Daoy (cell line): ENCODE results near the gene EBF3. TPM values are rescaled to one million over a fixed set of nuclear protein-coding genes. Genes with fewer than 3 reads are reported as not detected.

ENCODE experiments used
- DNase-seq: peaks from one replicate; pipeline ENCODE4 v3.0.0-alpha.2; 2015; ENCODE audit warnings: low read depth
- total RNA-seq: library from RNA; depleted of rRNA; stranded (reverse); fragments of >200 nt; shearing (Covaris generic); gene quantifications from 2 replicates; pipeline ENCODE4 v1.2.3, GENCODE V29; 2014

EBF3 gene
- total RNA-seq, 1 experiment from 2014 or later: 3.4 TPM

DNA sequence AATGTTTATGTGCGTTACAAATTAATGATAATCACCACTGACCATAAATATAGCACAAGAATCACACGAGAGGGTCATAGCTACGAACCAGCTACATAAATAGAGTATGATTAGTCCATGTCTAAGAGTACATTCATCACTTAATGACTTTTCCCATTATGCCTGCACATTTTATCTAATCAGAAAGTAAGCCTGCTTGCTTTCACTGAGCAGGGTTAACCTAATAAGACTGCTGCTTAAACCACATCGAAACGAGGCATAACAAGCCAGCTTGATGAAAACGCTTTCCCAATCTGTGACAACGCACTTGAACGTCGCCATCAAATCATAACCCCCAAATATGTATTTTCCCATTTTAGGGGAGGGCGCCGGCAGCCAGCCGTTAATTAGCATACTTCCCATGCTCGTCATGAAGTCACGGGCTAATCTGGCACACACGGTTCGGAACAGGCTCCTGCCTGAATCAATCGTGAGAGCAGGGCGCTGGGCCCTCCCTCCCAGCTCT lies 71.5 kb downstream of the EBF3 start:
- peak; percentile 45 for DNase-seq

DNA sequence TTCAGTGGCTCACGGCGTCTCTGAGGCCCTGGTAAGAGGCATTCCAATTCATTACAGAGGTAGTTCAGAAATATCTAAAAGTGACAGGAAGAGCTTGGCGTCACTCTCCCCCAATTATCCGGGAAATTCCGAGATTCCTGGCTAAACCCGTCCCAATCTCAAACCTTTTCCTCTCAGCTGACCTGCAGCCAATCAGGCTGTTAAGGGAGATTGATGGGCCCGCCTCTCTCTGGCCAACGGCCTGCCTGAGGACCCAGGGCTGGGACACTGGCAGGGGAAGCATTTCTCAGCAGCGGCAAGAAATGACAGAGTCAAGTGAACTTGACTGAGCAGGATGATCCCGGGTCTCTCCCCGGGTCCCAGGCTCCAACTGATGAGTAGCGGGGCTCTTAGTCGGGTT lies 72.3 kb downstream of the EBF3 start:
- peak; percentile 67 for DNase-seq

DNA sequence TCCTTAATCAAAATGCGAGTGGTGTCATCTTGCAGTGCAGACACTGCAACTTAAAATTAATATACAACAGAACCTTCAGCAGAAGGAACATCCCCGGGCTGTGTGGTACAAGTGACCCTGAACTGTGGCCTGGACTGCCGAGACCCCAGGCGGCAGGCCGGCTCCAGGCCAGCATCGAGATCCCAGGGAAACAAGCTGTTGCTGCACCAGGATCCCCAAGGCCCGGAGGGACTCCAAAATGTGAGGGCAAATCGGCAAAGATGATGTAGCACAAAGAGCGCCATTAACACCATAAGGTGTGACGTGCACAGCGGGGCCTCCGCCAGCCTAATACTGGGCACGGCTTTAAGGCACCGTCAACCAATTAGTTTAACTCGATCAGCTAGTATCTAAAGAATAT lies 73.9 kb downstream of the EBF3 start:
- DNase-seq: no peak

DNA sequence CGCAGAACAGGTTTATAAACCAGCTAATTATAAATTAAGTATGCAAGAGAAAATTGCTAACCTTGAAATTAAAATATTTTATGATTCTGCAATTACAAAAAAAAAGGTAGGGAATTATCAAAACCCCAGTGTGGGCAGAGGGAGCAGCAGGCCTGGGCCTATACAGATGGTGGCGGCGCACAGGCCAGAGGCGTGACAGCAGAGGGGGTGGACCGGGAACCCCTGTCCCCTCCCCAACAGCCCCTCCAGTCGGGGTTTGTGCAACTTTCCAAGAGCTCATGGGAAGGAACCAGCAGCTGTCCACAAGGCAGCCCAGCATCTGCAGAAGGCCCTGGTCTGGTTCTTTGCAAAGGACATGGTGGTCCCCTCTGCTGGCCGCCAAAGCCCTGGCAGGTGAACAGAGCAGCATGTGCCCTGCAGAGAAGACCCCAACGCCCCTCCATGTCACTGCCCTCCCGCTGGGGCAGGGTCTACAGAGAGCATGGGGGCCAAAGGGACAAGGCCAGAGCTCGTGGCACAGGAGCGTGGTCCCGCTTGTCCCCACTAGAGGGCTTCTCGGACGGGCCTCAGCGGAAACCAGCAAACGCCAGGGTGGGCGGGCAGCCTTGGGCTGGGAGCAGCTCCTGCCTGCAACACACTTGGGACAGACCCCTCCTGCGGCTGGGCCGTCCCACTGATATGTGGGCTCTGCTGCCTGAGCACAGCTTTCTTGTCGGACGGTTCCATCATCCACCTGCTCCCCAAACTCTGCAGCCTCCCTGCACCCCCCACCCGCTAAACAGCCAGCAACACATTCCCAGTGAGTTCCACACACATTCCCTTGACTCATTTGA lies 75.1 kb downstream of the EBF3 start:
- DNase-seq: peak; percentile 50

DNA sequence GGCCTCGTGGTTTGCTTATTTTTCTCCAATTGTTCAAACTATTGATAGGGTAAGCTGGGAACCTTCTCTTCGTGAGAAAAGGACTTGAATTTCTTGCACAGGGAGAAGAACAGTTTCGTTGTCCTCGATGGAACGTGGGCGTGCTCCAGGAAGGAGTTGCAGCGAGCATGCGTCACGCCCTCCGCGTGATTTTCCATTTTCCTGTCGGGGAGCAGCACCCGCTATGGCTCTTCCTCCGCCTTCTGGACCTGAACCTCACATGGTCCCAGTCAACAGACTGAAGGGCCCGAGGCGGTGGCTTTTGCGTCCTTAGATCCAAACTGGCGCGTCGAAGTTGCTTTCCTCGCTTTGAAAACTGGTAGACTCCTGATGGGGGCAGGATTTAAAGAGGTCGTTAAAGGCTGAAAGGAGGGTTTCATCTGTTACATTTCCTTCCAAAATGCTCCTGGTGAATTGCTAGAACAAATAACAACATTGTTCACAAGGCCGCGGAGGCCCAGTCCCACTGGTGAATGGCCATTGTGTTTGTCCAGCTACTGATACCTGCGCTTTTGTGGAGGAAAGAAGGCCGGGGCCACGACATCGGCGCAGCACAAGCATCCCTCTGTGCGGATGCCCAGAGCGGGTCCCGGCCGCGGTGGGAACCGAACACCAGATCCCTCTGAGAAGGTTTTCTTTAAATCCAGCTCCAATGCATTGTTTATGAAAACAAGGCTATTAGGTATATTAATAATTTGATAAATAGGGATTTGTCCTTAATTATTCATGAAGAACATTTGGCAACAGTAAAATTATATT lies 75.9 kb downstream of the EBF3 start:
- DNase-seq: no peak

DNA sequence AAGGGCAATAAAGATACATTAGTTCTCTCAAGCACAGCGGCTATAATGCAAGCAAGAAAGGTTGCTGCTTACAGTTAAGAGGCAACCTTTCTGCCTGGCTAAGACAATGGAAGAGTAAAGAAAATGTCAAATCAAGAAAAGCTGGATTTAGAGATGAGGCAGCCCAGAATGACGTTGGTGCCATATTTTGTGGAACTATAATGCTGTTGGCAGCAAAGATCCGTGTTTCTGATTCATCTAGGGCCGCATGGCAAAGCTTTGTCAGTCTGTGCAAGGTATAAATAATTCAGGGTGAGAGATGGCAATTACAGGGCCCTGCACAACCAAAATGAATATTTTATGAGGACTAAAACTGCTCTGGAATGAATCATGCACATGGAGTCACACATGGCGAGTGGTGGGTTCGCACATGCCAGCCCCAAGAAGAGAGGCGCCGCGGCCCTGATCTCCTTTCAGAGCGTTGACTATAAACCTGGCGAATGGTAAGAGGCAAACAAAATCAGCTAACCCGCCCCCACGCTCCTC lies 76.6 kb downstream of the EBF3 start:
- no peak for DNase-seq

DNA sequence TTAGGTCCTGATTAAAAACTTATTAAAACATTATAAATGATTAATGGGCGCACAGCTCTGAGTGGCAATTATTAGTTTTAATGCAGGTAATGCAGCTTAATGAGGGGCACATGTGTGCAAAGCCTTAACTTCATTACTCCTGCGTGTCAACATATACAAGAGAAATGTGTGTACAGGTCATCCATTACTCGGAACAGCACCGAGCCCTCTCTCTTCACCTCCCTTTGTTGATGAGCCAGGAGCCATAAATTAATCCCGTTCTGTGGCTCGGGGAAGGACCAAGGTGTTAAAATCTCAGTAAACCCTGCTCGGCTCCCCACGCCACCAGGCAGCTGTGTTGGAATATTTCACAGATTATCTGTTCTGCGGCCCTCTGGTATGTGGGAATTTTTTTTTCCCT lies 77.8 kb downstream of the EBF3 start:
- DNase-seq: no peak

DNA sequence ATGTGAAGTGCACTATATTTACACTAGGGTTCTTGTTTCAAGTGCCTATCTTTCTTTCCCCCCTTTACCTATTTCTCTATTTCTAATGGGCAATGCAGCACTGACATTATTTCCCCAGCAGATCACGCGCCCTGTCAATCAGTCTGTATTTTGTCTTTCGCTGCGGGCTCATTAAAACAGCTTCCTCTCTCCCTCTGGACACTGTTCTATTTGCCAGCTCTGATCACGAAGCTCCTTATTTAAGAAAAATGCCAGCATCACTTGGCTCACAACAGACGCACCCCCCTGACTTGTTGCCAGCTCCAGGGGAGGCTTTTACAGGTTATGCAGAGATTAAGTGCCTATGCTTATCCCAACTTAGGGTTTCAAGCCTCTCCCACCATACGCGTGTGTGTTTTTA lies 78.5 kb downstream of the EBF3 start:
- no peak for DNase-seq

DNA sequence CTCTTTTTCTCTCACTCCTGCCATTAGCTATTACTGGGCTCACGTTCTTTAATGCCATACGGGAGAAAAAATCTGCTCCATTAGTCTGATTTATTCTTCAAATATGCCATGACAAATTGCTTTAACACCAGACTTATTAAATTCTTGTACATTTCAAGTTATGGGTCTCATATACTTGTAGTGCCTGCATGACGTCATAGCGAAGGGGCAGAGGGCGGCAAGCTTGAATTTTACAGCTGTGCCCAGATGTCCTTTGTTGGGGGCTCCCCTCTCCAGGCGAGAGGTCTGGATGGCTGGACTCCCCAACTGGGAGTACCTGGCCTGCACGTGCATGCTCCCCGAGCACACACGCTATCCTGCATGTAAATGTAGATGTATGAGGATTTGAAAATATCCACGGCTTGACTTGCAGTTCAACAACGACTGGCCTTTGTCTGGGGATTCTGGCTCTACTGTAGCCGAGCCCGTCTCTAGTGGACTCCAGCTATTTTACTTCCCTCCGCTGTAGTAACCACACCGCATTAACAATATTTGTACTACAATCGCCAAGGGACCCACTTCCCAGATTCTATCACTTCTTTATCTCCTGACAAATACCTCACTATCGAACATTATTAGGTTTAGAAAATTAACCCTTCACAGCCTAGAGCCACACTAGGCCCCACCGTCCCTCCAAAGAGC lies 79.5 kb downstream of the EBF3 start:
- no peak for DNase-seq

DNA sequence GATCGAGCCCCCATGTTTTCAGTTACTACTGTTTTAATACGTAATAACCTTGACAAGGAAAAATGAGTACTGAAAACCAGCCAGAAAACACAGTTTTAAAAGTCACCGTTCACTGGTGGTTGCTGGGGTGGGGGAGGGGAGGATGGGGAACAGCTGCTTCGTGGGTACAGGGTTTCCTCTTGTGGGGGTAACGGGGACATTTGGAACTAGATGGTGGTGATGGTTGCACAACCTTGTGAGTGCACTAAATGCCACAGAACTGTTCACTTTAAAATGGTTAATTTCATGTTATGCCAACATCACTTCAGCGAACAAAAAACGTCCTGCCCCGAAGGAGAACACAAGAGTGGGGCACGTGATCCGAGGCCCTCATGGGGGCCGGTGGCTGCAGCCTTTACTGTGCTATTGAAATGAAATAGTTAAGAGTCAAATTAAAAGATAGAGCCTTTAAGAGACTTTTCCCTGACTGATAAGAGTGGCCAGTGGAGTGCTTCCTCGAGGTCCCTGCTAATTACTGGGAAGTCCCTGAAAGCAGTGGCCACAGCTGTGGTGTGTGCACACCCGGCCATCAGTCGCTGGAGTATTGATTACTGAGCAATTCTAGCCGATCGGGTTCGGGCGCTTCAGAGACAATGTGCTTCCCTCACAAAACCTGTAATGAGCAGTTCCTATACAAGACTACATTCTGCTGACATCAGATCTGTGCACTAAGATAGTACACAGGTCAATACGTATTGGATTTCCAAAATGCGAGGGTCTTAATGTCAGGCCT lies 80.3 kb downstream of the EBF3 start:
- no peak for DNase-seq

DNA sequence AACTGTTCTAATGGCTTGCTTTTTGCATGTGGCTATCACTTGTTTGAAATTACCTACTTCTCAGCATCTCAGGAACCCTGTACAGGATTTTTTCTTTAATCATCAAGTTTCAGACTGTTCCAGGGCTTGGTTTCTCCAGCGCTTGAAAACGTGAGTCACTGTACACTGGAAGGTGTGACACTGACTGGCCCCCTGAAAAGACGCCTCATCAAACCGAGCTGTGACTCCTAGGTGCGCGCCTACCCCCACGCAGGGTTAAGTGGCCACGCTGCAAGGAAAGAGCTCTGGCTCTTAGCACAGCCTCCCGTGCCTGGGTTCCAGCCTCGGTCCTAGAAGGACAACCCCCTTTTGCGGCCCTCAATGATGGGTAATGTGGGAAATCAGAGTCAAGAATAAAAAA lies 81.0 kb downstream of the EBF3 start:
- DNase-seq: no peak

DNA sequence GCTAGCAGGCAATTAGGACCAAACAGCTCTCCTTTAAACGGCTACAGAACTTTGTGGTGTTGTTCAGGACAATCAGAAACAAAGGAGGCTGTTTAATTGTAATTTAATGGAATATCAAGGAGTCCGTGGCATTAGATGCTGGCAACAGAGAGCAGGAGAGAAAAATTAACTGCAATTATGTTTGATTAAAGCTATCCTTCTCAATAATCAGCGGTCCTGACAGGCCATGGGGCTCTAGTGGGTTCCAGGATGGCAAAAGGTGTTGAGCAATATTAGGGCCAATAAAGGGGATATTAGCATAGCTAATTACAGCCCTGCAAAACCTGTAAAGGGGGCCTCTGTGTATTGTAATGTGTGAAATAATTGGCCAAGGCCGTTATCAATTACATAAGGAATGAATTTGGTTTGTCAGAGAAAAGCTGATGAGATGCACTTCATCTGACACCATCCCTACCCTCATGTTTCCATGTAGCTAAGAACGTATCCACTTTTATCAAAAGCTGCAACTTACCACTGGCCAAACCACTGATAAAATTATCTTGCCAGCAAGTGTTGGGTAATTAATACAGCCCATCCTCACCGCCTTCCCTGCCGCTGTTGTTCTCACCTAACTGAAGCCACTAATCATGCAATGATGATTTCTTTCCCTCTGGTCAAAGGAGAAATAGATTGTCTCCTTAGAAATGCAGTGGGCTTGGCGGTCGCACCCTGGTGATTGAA lies 81.6 kb downstream of the EBF3 start:
- no peak for DNase-seq

DNA sequence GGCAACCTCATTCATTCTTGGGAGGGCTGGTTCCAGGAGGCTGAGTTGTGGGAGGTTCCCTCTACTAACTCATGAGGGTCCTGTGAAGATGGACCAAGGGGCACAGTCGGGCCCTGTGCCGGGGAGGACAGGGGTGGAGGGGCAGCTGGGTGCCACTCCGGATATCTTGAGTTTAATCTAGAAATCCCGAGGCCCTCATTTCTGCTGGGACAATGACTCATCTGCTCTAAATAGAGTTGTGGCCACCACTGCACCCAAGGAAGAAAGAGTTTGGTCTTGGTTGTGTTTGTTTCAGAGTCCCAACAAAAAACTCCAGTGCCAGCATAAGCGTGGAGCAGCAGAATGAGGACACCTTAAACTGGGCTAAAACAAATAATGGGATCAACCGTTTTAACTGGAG lies 82.4 kb downstream of the EBF3 start:
- no peak for DNase-seq

DNA sequence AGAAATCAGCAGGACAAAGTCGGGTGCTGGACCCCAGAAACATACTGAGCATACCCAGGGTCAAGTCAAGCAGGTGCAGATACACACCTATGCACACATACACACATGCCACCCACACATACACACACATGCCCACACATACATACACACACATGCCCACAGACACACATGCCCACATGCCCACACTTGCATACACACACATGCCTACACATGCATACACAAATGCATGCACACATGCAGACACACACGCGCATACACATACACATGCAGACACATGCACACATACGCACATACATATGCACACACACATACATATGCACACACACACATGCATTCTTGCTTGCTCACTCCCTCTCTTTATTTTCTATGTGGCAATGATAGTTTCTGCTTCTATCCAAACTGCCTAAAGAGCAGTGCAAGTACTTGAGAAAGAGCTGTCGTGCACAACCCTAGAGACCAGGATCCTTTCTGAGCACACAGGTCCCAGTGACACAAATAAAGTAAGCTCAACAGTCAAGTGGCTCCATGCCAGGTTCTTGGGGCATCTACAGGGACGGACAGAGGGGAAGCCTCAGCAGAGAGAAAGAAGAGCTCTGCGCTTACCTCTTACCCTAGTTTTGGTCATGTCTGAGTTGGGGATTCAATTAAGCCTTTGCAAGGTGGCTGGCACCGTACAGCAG lies 83.7 kb downstream of the EBF3 start:
- DNase-seq: no peak

DNA sequence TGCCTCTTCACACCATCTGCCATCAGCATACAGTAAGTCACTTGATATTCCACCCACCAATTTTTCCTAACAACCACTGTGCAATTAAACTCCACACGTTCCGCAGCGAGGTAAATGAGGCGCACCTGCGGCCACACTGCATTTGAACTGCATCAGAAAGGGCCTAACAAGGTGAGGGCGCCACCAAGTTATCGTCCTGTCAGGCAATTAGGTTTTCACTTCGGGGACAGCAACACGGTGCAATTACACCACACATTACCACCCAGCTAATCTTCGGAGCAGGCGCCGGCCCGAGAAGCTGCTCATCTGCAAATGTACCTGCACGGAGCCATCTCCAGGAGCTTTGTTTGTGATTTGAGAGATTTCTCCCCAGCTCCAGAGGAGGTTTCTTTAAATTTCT lies 84.4 kb downstream of the EBF3 start:
- DNase-seq: no peak

DNA sequence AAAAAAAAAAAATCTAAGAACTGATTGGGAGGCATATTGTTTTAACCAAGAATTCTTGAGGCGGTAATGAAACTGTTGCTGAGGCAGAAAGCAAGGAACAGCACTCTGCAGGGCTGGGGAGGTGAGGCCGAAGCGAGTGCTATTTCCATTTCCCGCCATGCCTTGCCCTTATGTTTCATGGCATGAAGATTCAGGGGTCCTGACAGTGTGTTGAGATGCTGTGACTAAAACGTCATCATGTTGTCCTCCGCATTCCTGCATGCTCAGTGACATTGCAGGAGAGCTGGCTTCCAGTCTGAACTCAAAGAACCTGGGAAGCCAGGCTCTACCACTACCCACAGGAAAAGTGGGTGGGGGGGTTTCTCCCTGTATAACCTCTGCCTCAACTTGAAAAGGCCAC lies 85.2 kb downstream of the EBF3 start:
- no peak for DNase-seq

DNA sequence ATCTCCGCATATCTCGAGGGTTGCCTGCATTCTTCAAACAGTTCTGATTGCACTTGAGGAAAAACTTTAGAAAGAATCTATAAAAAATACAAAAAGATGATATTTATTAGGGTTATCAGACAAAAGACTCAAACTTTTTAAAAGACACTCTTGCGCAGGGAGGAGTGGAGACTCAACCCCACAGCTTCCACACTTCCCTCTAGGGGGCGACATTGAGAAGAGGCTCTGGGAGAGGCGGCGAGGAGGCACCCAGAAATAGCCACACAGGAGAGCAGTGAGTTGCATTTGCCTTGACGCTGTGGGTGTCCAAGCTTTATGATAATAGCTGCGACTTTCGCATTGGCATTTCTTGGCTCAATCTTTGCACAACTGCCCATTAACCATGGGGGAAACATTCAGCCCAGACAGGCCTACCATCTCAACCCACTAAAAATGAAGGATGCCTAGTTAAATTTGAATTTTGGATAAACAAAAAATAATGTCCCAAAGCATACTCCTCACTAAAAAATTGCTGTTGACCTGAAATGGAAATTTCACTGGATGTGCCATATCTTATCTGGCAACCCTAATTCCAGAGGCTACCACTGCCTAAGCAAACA lies 86.2 kb downstream of the EBF3 start:
- peak; percentile 41 for DNase-seq

DNA sequence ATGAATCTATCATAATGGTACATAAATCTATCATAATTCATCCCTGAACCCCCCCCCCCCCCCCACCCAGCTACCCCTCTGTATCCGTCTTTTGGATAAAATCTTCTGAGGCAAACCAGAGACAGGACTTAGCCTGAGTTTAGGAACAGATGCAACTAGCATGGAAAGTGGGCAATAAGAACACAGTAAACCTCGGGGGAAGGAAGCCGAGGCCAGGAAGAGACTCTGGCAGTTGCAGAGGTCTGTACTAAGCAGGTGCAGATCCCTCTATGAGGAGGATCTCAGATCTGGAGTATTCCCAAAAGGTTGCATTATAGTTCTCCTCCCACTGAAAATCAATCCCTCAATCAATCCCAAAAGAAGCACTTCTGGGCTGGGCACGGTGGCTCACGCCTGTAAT lies 87.2 kb downstream of the EBF3 start:
- no peak for DNase-seq

DNA sequence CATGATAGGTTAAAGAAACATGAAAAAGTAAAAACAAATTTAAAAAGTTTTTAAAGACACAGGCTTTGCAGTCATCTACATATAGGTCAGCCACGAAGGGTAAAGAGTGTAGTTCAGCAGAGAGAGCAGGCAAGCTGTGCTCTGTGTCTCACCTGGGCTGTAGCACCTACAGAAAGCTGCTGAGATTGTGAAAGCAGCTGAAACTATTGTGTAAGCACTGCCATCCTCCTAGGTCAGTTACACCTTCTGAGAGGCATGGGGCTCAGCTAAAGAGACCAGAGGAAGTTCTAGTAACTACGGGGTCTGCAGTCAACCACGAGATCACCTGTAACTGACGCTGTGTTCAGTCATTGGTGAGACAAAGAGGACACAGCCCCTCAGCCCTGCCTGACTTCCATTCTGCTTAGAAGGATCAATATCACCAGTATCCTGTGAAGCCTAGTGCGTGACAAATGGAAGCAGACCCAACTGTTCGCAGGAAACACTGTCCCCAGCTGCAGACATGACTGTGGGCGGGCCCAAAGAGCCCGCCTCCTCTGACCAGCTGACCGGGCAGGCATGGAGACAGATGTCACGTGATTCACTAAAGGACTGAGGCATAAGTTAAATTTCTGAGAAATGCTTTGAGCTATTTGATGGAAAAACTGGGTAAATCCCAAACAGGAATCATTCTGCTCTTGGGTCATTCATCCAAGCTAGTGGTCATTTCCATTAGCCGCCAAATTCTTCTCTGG lies 87.9 kb downstream of the EBF3 start:
- DNase-seq: no peak
